ENCODE data around the gene ANKS4B. TPM values are rescaled to one million over a fixed set of nuclear protein-coding genes. Genes with fewer than 3 reads are reported as not detected.

The ANKS4B gene
- total and polyA plus RNA-seq, 2 experiments from 2014 or later = 0.07 TPM; not detected in 1

DNA sequence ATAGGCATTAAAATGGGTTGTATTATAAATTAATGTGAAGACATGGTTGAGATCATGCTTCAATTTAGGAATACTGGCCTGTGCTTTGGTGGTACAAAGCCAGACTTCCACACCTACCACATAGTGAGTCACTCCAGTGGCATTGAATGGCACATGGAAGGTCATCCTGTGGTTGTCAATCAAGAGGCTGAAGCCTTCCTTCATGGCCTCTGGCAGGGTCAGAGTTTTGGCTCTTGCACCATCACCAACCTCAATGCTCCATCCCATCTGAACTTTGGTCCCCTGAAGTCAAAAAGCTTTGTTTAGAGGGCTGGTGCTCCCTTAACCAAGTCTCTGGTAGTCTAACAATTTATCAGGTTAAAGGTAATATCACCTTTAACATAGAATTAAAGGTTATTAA lies 28.2 kb upstream of the ANKS4B start:
- no peaks in the 10 kb centered on the region for H3K4me1 ChIP-seq (ENCODE audit: insufficient read depth)
- Mint-ChIP-seq H3K4me3 (no peak overlapping the region), H3K27me3 (ENCODE audit: insufficient read depth, low read depth, poor library complexity) (peaks cover 4% of the 10 kb centered on the region), H3K9me3 (no peaks in the 10 kb centered on the region), H3K36me3 (ENCODE audit: low read depth) (no peaks in the 10 kb centered on the region), H3K4me1 (no peaks in the 10 kb centered on the region), H3K27ac (no peak overlapping the region)
- no peaks in the 10 kb centered on the region for H4K20me1 ChIP-seq (replicated peaks; ENCODE audit: insufficient read depth)
- H3F3A ChIP-seq (replicated peaks; ENCODE audit: low read depth) = no peaks in the 10 kb centered on the region
- H3K4me3 ChIP-seq = no peak overlapping the region
- no peaks in the 10 kb centered on the region for H3K79me2 ChIP-seq (replicated peaks; ENCODE audit: insufficient read depth)
- TF ChIP-seq ZNF331 (CRISPR knock-in tag; IDR thresholded peaks at IDR 0.05; ENCODE audit: low read depth) (no peak), POLR2AphosphoS5 (IDR thresholded peaks at IDR 0.05; ENCODE audit: low read depth) (no peak), EZH2phosphoT487 (IDR thresholded peaks at IDR 0.05; ENCODE audit: unreplicated experiment) (no peak), EZH2 (IDR thresholded peaks at IDR 0.05; ENCODE audit: low read depth, unreplicated experiment) (no peak), STAT1 (IDR thresholded peaks at IDR 0.05; ENCODE audit: unreplicated experiment) (no peak), NANOG (IDR thresholded peaks at IDR 0.05; ENCODE audit: borderline replicate concordance) (no peak), JUNB (IDR thresholded peaks at IDR 0.05; ENCODE audit: unreplicated experiment) (no peak), ZNF114 (CRISPR knock-in tag; IDR thresholded peaks at IDR 0.05) (no peak)
- TF ChIP-seq, protein P1, sequence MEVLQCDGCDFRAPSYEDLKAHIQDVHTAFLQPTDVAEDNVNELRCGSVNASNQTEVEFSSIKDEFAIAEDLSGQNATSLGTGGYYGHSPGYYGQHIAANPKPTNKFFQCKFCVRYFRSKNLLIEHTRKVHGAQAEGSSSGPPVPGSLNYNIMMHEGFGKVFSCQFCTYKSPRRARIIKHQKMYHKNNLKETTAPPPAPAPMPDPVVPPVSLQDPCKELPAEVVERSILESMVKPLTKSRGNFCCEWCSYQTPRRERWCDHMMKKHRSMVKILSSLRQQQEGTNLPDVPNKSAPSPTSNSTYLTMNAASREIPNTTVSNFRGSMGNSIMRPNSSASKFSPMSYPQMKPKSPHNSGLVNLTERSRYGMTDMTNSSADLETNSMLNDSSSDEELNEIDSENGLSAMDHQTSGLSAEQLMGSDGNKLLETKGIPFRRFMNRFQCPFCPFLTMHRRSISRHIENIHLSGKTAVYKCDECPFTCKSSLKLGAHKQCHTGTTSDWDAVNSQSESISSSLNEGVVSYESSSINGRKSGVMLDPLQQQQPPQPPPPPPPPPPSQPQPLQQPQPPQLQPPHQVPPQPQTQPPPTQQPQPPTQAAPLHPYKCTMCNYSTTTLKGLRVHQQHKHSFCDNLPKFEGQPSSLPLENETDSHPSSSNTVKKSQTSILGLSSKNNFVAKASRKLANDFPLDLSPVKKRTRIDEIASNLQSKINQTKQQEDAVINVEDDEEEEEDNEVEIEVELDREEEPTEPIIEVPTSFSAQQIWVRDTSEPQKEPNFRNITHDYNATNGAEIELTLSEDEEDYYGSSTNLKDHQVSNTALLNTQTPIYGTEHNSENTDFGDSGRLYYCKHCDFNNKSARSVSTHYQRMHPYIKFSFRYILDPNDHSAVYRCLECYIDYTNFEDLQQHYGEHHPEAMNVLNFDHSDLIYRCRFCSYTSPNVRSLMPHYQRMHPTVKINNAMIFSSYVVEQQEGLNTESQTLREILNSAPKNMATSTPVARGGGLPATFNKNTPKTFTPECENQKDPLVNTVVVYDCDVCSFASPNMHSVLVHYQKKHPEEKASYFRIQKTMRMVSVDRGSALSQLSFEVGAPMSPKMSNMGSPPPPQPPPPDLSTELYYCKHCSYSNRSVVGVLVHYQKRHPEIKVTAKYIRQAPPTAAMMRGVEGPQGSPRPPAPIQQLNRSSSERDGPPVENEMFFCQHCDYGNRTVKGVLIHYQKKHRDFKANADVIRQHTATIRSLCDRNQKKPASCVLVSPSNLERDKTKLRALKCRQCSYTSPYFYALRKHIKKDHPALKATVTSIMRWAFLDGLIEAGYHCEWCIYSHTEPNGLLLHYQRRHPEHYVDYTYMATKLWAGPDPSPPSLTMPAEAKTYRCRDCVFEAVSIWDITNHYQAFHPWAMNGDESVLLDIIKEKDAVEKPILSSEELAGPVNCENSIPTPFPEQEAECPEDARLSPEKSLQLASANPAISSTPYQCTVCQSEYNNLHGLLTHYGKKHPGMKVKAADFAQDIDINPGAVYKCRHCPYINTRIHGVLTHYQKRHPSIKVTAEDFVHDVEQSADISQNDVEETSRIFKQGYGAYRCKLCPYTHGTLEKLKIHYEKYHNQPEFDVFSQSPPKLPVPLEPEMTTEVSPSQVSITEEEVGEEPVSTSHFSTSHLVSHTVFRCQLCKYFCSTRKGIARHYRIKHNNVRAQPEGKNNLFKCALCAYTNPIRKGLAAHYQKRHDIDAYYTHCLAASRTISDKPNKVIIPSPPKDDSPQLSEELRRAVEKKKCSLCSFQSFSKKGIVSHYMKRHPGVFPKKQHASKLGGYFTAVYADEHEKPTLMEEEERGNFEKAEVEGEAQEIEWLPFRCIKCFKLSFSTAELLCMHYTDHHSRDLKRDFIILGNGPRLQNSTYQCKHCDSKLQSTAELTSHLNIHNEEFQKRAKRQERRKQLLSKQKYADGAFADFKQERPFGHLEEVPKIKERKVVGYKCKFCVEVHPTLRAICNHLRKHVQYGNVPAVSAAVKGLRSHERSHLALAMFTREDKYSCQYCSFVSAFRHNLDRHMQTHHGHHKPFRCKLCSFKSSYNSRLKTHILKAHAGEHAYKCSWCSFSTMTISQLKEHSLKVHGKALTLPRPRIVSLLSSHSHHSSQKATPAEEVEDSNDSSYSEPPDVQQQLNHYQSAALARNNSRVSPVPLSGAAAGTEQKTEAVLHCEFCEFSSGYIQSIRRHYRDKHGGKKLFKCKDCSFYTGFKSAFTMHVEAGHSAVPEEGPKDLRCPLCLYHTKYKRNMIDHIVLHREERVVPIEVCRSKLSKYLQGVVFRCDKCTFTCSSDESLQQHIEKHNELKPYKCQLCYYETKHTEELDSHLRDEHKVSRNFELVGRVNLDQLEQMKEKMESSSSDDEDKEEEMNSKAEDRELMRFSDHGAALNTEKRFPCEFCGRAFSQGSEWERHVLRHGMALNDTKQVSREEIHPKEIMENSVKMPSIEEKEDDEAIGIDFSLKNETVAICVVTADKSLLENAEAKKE (CRISPR knock-in tag; IDR thresholded peaks at IDR 0.05) = no peak
- TF ChIP-seq, protein P2, sequence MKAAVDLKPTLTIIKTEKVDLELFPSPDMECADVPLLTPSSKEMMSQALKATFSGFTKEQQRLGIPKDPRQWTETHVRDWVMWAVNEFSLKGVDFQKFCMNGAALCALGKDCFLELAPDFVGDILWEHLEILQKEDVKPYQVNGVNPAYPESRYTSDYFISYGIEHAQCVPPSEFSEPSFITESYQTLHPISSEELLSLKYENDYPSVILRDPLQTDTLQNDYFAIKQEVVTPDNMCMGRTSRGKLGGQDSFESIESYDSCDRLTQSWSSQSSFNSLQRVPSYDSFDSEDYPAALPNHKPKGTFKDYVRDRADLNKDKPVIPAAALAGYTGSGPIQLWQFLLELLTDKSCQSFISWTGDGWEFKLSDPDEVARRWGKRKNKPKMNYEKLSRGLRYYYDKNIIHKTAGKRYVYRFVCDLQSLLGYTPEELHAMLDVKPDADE (IDR thresholded peaks at IDR 0.05) = no peak
- TF ChIP-seq, protein P3, sequence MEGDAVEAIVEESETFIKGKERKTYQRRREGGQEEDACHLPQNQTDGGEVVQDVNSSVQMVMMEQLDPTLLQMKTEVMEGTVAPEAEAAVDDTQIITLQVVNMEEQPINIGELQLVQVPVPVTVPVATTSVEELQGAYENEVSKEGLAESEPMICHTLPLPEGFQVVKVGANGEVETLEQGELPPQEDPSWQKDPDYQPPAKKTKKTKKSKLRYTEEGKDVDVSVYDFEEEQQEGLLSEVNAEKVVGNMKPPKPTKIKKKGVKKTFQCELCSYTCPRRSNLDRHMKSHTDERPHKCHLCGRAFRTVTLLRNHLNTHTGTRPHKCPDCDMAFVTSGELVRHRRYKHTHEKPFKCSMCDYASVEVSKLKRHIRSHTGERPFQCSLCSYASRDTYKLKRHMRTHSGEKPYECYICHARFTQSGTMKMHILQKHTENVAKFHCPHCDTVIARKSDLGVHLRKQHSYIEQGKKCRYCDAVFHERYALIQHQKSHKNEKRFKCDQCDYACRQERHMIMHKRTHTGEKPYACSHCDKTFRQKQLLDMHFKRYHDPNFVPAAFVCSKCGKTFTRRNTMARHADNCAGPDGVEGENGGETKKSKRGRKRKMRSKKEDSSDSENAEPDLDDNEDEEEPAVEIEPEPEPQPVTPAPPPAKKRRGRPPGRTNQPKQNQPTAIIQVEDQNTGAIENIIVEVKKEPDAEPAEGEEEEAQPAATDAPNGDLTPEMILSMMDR (conservative IDR thresholded peaks at IDR 0.05; ENCODE audit: low read depth in 2 of 2) = no peak
- TF ChIP-seq, protein P4, sequence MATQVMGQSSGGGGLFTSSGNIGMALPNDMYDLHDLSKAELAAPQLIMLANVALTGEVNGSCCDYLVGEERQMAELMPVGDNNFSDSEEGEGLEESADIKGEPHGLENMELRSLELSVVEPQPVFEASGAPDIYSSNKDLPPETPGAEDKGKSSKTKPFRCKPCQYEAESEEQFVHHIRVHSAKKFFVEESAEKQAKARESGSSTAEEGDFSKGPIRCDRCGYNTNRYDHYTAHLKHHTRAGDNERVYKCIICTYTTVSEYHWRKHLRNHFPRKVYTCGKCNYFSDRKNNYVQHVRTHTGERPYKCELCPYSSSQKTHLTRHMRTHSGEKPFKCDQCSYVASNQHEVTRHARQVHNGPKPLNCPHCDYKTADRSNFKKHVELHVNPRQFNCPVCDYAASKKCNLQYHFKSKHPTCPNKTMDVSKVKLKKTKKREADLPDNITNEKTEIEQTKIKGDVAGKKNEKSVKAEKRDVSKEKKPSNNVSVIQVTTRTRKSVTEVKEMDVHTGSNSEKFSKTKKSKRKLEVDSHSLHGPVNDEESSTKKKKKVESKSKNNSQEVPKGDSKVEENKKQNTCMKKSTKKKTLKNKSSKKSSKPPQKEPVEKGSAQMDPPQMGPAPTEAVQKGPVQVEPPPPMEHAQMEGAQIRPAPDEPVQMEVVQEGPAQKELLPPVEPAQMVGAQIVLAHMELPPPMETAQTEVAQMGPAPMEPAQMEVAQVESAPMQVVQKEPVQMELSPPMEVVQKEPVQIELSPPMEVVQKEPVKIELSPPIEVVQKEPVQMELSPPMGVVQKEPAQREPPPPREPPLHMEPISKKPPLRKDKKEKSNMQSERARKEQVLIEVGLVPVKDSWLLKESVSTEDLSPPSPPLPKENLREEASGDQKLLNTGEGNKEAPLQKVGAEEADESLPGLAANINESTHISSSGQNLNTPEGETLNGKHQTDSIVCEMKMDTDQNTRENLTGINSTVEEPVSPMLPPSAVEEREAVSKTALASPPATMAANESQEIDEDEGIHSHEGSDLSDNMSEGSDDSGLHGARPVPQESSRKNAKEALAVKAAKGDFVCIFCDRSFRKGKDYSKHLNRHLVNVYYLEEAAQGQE (IDR thresholded peaks at IDR 0.05; ENCODE audit: unreplicated experiment) = no peak
- no peaks in the 10 kb centered on the region for H3K27me3 ChIP-seq (ENCODE audit: insufficient read depth)
- H3K4me2 ChIP-seq = no peak overlapping the region
- H3K27ac ChIP-seq (ENCODE audit: low read depth) = no peak overlapping the region
- H2AFZ ChIP-seq = no peak overlapping the region
- DNase-seq (ENCODE audit: low spot score) = no peak
- ATAC-seq = no peak
- peaks cover 8% of the 10 kb centered on the region; the same call in 1 of the 2 replicates for H3K9me2 ChIP-seq (ENCODE audit: insufficient read depth)
- no peaks in the 10 kb centered on the region for H3K36me3 ChIP-seq (ENCODE audit: insufficient read depth)

All from GM23338 (cell line).